Endothelial cell of umbilical vein (primary cell): Measurements from ENCODE around the gene TM9SF2. TPM values are rescaled to one million over a fixed set of nuclear protein-coding genes. Genes with fewer than 3 reads are reported as not detected.

ENCODE experiments used
- BruUV-seq: library from RNA; stranded (reverse); fragments of 400-500 nt; replicated peaks from 2 replicates; lab custom pipeline; 2021; lab: Mats Ljungman, UMichigan
- CTCF ChIA-PET: fragments of 300-600, 350-600 bp; sonication (Branson Sonifier 250); formaldehyde crosslinking; loops from one replicate; lab custom pipeline; 2021; ENCODE audit warnings: antibody characterized with exemption, inconsistent platforms; lab: Charles Lee
- POLR2A ChIA-PET: fragments of 300-600, 350-600 bp; sonication (Branson Sonifier 250); formaldehyde crosslinking; loops from one replicate; lab custom pipeline; 2021; ENCODE audit warnings: antibody characterized with exemption, inconsistent platforms; lab: Charles Lee
- DNase-seq: peaks from one replicate; pipeline ENCODE4 v3.0.0-alpha.2; 2011; ENCODE audit warnings: low read depth, low spot score
- FAIRE-seq: peaks from 2 replicates; lab custom pipeline; 2011; peaks lifted over from hg19 to GRCh38; lab: Jason Lieb, UNC
- H2AFZ ChIP-seq: 2 replicates; pipeline ENCODE4 v1.6.0; 2012; ENCODE audit warnings: low read depth, low read length, control low read depth, inconsistent platforms
- H3K27ac ChIP-seq: 2 replicates; pipeline ENCODE4 v1.5.1; 2011; ENCODE audit warnings: low read depth, mild to moderate bottlenecking, control low read depth, low read length, moderate library complexity; ENCODE audit not compliant: insufficient read depth
- H3K27me3 ChIP-seq, 2 experiments: 2 replicates each; pipeline versions ENCODE4 v1.6.0 to v1.6.1; 2011; ENCODE audit warnings: low read length in 2 of 2, mixed read lengths in 1 of 2; ENCODE audit not compliant: control insufficient read depth in 2 of 2, insufficient read depth in 2 of 2
- H3K36me3 ChIP-seq, 2 experiments: 2 replicates in 1 of 2; 3 replicates in 1 of 2; pipeline ENCODE4 v1.5.1; 2011; ENCODE audit warnings: low read length in 2 of 2, mild to moderate bottlenecking in 1 of 2, moderate library complexity in 1 of 2; ENCODE audit not compliant: control insufficient read depth in 2 of 2, insufficient read depth in 2 of 2; ENCODE audit errors: extremely low read depth in 1 of 2
- H3K4me1 ChIP-seq: 3 replicates; pipeline ENCODE4 v1.5.1; 2011; ENCODE audit warnings: mild to moderate bottlenecking, low read length; ENCODE audit not compliant: control insufficient read depth, insufficient read depth; ENCODE audit errors: extremely low read depth
- H3K4me2 ChIP-seq: 2 replicates; pipeline ENCODE4 v1.6.1; 2011; ENCODE audit warnings: low read length, control low read depth, mixed read lengths; ENCODE audit not compliant: insufficient read depth
- H3K4me3 ChIP-seq, 3 experiments: fragments of 200-600 bp in 1 of 3; sonication (generic), shearing (Covaris generic) in 1 of 3; replicated peaks in 1 of 3; 2 replicates each; pipeline ENCODE4 v1.5.1; 2011 to 2016; ENCODE audit warnings: control low read depth in 3 of 3, low read length in 3 of 3, mild to moderate bottlenecking in 2 of 3, inconsistent platforms in 1 of 3, low read depth in 1 of 3, moderate library complexity in 1 of 3; ENCODE audit not compliant: insufficient read depth in 1 of 3
- H3K79me2 ChIP-seq: 2 replicates; pipeline ENCODE4 v1.6.0; 2012; ENCODE audit warnings: low read length, inconsistent platforms; ENCODE audit not compliant: control insufficient read depth, insufficient read depth
- H3K9ac ChIP-seq: replicated peaks from 2 replicates; pipeline ENCODE3; 2011; ENCODE audit warnings: low read length, control low read depth; ENCODE audit not compliant: insufficient read depth; ENCODE audit errors: extremely low read depth
- H3K9me1 ChIP-seq: replicated peaks from 3 replicates; pipeline ENCODE4 v1.6.0; 2011; ENCODE audit warnings: mild to moderate bottlenecking, low read length; ENCODE audit not compliant: control insufficient read depth, insufficient read depth; ENCODE audit errors: extremely low read depth
- H3K9me3 ChIP-seq: replicated peaks from 2 replicates; pipeline ENCODE4 v1.5.1; 2012; ENCODE audit warnings: low read length, inconsistent platforms; ENCODE audit not compliant: control insufficient read depth, insufficient read depth
- H4K20me1 ChIP-seq: replicated peaks from 2 replicates; pipeline ENCODE3; 2011; ENCODE audit warnings: mild to moderate bottlenecking, low read length; ENCODE audit not compliant: control insufficient read depth, insufficient read depth; ENCODE audit errors: extremely low read depth
- EZH2 ChIP-seq: IDR thresholded peaks from 2 replicates; pipeline ENCODE4 v1.6.1; 2012; ENCODE audit warnings: borderline replicate concordance, low read depth, mild to moderate bottlenecking, moderate library complexity, low read length, inconsistent platforms; ENCODE audit not compliant: severe bottlenecking
- FOS ChIP-seq: IDR thresholded peaks from 2 replicates; pipeline ENCODE4 v1.6.1; 2011; ENCODE audit warnings: mild to moderate bottlenecking, low read length, moderate library complexity, borderline replicate concordance; ENCODE audit not compliant: insufficient read depth
- GATA2 ChIP-seq: IDR thresholded peaks from 2 replicates; pipeline ENCODE4 v1.7.0; 2011; ENCODE audit warnings: low read depth, mild to moderate bottlenecking, moderate library complexity, mixed read lengths, low read length; ENCODE audit not compliant: insufficient read length, insufficient read depth
- JUN ChIP-seq: IDR thresholded peaks from 2 replicates; pipeline ENCODE4 v1.6.1; 2011; ENCODE audit warnings: borderline replicate concordance, low read depth; ENCODE audit not compliant: insufficient read length, insufficient read depth
- MYC ChIP-seq: IDR thresholded peaks from one replicate; pipeline ENCODE4 v1.6.1; 2011; ENCODE audit warnings: mild to moderate bottlenecking, low read depth, low read length
- POLR2A ChIP-seq: IDR thresholded peaks from 2 replicates; pipeline ENCODE4 v1.6.1; 2012; ENCODE audit warnings: low read depth, mild to moderate bottlenecking, control low read depth, low read length
- POLR2AphosphoS5 ChIP-seq: IDR thresholded peaks from 2 replicates; pipeline ENCODE4 v1.6.1; 2012; ENCODE audit warnings: low read depth, mild to moderate bottlenecking, control low read depth, low read length, moderate library complexity; ENCODE audit not compliant: insufficient read depth
- dilution Hi-C: fragments of 300-500 bp; cut with MboI; formaldehyde crosslinking; loops from one replicate; pipeline ENCODE4 v1.15.0; 2019; ENCODE audit warnings: low sequenced_read_pairs; ENCODE audit not compliant: extremely low pct_ligation_motif_present
- intact Hi-C: fragments of 100-400 bp; cut with micrococcal nuclease; formaldehyde crosslinking; loops from one replicate; pipeline ENCODE4 v1.10.0; 2022
- polyA plus RNA-seq, 4 experiments: library from polyadenylated mRNA; depleted of rRNA in 3 of 4; stranded (reverse) in 3 of 4; unstranded in 1 of 4; fragments of >200 nt; gene quantifications; 2 replicates each; pipeline versions ENCODE4 v1.2.1 to v1.2.3, GENCODE V29; 2011 to 2012; ENCODE audit warnings: missing spikeins in 1 of 4
- total RNA-seq: library from RNA; stranded (reverse); gene quantifications from 2 replicates; pipeline ENCODE4 v1.2.3, GENCODE V29; 2021
- TF ChIP-seq, protein P1 (sequence below), 2 donors: IDR thresholded peaks; 1 replicate in 1 of 2; 2 replicates in 1 of 2; pipeline ENCODE4 v1.5.1; 2011; ENCODE audit warnings: low read length in 2 of 2, mild to moderate bottlenecking in 2 of 2, moderate library complexity in 2 of 2, control low read depth in 1 of 2, inconsistent platforms in 1 of 2, low read depth in 1 of 2; ENCODE audit not compliant: insufficient read depth in 1 of 2; ENCODE audit errors: extremely low read depth in 1 of 2
- TF ChIP-seq, protein P2 (sequence below): IDR thresholded peaks from 2 replicates; pipeline ENCODE4 v1.6.1; 2011; ENCODE audit not compliant: insufficient read depth, insufficient read length

Gene TM9SF2
- total and polyA plus RNA-seq, 2 donors (not counting 3 experiments of a cell fraction or from before 2014, with no cell fraction given) = 76.0 to 90.0 TPM

DNA sequence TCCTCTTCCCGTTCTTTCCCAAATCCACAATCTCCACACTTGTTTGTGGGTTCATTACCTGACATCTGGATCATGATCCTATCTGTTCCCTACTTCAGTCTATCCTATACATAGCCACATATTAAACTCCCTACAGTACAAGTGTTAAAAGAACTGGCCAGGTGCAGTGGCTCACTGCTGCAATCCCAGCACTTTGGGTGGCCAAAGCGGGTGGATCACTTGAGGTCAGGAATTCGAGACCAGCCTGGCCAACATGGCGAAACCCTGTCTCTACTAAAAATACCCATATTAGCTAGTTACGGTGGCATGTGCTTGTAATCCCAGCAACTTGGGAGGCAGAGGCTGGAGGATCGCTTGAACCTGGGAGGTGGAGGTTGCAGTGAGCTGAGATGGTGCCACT is 88.3 kb downstream of the TM9SF2 start:
- BruUV-seq = no TSS peak
- POLR2A ChIA-PET = no interaction called here
- H3K79me2 ChIP-seq = no peaks in the 10 kb centered on the region
- peaks cover 13% of the 10 kb centered on the region for H3K4me1 ChIP-seq
- dilution Hi-C loops (no loop called here), intact Hi-C loops (no loop called here)
- H3K4me2 ChIP-seq = no peak overlapping the region
- no peak overlapping the region for H2AFZ ChIP-seq
- H3K27me3 ChIP-seq = peaks cover 1 to 5% of the 10 kb centered on the region in 2 experiments
- H3K9me3 ChIP-seq = no peaks in the 10 kb centered on the region
- H3K9me1 ChIP-seq = no peaks in the 10 kb centered on the region
- CTCF ChIA-PET = interaction anchor here (0.5 to 2.0 kb wide), 4 partner anchors 10 to 130 kb away, joined by 3 to 10 read pairs (median 3); partner anchors contain the start of gene CLYBL
- no peak for FAIRE-seq
- H3K27ac ChIP-seq = no peak overlapping the region
- DNase-seq = no peak
- H4K20me1 ChIP-seq = no peaks in the 10 kb centered on the region
- no peak overlapping the region for H3K4me3 ChIP-seq
- no peak overlapping the region for H3K9ac ChIP-seq
- TF ChIP-seq GATA2 (no peak), POLR2AphosphoS5 (no peak), MYC (no peak), FOS (no peak), POLR2A (no peak), EZH2 (no peak), JUN (no peak)
- TF ChIP-seq, protein P1, sequence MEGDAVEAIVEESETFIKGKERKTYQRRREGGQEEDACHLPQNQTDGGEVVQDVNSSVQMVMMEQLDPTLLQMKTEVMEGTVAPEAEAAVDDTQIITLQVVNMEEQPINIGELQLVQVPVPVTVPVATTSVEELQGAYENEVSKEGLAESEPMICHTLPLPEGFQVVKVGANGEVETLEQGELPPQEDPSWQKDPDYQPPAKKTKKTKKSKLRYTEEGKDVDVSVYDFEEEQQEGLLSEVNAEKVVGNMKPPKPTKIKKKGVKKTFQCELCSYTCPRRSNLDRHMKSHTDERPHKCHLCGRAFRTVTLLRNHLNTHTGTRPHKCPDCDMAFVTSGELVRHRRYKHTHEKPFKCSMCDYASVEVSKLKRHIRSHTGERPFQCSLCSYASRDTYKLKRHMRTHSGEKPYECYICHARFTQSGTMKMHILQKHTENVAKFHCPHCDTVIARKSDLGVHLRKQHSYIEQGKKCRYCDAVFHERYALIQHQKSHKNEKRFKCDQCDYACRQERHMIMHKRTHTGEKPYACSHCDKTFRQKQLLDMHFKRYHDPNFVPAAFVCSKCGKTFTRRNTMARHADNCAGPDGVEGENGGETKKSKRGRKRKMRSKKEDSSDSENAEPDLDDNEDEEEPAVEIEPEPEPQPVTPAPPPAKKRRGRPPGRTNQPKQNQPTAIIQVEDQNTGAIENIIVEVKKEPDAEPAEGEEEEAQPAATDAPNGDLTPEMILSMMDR (IDR thresholded peaks at IDR 0.05; ENCODE audit: extremely low read depth in 1 of 2, insufficient read depth in 1 of 2, low read depth in 1 of 2, low read length in 2 of 2) = no peak
- TF ChIP-seq, protein P2, sequence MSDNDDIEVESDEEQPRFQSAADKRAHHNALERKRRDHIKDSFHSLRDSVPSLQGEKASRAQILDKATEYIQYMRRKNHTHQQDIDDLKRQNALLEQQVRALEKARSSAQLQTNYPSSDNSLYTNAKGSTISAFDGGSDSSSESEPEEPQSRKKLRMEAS = no peak
- no peaks in the 10 kb centered on the region for H3K36me3 ChIP-seq
